ENCODE measurements around the gene BRAF.
A peak's percentile ranks its signal among the peaks of the same experiment; 100 is the strongest.
"Not testable (repeated sequence)": the region's sequence is repeated elsewhere in the genome, so short reads cannot be mapped to it uniquely, and the experiment has no call there.

The BRAF gene

DNA sequence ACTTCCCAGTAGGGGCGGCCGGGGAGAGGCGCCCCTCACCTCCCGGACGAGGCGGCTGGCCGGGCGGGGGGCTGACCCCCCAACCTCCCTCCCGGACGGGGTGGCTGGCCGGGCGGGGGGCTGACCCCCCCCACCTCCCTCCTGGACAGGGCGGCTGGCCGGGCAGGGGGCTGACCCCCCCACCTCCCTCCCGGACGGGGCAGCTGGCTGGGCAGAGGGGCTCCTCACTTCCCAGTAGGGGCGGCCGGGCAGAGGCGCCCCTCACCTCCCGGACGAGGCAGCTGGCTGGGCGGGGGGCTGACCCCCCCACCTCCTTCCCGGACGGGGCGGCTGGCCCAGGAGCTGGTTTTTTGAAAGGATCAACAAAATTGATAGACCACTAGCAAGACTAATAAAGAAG lies 161.6 kb downstream of the BRAF start:
- not testable (repeated sequence) for DNase-seq

DNA sequence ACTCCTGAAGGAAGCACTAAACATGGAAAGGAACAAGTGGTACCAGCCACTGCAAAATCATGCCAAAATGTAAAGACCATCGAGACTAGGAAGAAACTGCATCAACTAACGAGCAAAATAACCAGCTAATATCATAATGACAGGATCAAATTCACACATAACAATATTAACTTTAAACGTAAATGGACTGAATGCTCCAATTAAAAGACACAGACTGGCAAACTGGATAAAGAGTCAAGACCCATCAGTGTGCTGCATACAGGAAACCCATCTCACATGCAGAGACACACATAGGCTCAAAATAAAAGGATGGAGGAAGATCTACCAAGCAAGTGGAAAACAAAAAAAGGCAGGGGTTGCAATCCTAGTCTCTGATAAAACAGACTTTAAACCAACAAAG lies 163.4 kb downstream of the BRAF start:
- not testable (repeated sequence) for DNase-seq

DNA sequence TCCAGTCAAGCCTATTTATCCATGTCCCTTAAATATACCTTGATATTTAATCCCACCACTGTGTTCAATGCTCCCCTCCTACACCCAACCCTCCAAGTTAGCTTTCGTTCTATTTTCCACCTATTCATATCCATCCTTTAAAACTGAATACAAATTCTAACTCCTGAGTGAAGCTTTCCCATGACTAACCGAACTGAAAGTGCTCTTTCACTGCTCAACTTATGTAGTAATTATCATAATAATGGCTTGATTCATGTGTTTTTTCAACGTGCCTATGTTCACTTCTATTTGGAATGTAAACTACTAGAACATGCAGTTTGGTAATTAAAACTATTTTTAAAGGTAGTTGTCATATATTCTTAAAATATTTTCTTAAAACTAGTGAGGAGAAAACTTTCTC lies 170.2 kb downstream of the BRAF start:
- DNase-seq: no peak

DNA sequence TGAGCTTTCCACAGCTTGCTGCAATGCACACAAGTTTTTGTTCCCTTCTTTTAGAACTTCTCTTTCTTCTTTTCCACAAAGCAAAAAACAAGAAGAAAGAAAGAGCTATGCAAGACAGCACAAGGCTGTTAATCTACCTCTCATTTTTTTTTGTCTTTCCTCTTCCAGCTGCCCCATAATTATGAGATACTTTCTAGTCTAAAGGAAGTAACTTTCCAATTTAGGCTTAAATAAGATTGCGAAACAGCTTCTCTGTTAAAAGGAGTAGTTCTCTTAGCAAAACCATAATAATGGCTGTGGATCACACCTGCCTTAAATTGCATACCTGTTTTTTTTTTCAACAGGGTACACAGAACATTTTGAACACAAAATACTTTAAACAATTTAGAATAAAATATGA lies 172.2 kb downstream of the BRAF start:
- no peak for DNase-seq

DNA sequence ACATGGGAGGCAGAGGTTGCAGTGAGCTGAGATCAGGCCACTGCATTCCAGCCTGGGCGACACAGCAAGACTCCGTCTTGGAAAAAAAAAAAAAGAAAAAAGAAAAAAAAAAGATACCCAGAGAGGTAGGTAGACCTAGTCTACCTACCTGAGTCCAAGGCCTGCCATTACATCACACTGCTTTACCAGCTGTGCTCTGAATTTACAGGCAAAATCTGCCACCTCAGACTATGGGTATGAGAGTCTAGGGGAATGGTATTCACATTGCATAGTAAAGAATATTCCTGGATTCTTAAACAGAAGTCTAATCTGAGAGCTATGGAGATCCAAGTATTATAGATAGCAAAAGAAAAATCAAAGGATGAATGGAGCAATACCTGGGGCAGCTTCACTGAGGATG lies 178.0 kb downstream of the BRAF start:
- DNase-seq: no peak

DNA sequence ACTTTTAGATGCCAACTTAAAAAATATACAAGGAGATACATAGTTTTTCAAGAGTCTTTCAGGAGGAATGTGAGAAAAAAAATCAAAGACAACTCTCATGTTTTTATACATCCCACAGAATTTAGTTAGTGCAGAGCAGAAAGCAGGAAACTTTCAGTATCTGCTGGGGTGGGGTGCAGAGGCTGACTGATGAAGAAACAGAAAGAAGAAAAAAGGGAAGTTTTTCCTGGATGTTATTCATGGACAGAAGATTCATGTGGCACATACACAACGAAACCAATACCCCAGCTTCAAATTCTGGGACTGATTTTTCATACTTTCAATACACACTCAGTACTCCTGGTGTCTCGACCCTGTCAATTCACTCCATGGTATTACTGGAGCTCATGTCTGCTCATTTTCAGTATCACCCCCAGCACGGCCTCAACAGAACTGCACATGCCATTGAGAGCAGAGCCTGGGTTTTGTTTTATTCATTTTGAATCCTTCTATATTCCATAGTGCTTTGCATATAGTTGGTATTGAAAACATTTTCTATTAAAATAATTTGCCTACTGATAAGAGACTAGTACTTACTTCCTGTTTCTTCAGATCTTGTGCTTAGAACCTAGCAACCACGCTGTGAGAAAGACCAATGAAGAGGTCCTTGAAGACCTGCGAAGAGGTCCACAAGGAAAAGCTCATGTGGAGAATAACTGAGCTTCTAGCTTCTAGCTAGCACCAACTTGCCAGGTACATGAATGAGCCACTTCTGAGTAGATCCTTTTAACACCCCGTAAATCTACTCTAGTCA lies 179.3 kb downstream of the BRAF start:
- no peak for DNase-seq

DNA sequence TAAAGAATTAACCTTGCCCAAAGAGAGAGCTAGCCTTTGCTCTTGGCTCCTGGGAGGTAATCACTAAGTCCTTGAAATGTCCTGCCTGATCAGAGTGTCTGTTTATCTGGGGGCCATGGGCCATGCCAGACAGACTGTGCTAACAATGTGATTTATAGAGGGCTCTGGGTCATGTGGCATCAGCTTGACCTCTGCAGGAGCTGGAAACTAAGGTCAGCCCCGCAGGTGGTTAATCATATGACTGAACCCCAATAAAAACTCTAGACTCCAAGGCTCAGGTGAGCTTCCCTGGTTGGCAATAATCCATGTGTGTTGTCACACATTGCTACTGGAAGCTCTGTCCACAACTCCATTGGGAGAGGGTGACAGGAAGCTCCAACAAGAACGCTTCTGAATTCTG lies 180.7 kb downstream of the BRAF start:
- DNase-seq: no peak

DNA sequence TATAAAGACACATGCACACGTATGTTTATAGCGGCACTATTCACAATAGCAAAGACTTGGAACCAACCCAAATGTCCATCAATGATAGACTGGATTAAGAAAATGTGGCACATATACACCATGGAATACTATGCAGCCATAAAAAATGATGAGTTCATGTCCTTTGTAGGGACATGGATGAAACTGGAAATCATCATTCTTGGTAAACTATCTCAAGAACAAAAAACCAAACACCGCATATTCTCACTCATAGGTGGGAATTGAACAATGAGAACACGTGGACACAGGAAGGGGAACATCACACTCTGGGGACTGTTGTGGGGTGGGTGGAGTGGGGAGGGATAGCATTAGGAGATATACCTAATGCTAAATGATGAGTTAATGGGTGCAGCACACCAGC lies 181.5 kb downstream of the BRAF start:
- DNase-seq: not testable (repeated sequence)

DNA sequence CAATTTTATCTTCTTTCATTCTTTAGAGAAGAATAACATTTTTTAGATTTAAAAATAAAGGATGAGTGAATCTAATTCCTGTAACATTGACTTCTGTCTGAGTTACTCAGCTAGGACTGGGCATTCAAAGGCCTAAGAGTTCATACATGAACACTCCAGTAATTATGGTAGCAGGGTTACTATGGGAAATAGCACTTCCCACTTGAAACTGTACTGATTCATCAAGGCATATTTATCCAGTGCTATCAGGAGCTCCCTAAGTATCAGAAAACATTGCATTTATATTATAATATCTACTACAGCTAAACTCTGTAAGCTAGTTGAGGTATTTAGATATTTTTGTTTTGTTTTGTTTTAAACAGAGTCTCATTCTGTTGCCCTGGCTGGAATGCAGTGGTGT lies 186.4 kb downstream of the BRAF start:
- DNase-seq: no peak

DNA sequence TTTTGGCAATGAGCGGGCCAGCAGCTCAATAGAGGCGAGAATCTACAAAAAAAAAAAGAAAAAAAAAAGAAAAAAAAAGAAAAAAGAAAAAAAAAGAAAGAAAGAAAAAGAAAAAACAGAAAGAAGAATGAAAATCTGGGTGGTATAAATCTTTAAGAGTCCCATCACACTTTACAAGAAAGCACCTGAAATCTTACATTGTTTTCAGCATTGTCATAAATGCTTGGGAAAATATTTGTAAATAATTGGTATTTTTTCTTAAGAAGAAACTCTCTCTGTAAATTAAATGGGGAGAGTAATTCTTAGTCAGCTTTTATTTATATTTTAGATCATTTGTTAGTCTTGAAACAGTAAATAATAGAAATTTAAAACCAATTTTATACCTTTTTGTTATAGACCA lies 190.0 kb downstream of the BRAF start:
- no peak for DNase-seq

DNA sequence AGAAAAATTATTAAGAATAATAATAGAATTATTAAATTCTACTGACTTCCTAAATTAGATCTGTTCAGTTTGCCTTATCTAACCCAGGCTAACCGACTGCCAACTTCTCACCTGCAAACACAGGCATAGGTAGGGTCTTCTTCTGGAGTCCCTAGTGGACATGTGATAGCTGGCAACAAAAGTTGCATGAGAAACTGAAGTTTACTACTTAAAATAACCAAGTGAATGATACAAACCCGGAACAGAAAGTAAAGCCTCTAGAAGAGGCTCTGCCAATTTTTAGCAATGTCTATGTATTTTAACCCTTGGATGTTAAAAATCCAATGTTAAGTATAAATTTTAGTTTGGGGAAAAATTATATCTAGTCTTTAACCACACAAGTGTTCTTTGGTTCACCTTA lies 190.6 kb downstream of the BRAF start:
- no peak for DNase-seq

DNA sequence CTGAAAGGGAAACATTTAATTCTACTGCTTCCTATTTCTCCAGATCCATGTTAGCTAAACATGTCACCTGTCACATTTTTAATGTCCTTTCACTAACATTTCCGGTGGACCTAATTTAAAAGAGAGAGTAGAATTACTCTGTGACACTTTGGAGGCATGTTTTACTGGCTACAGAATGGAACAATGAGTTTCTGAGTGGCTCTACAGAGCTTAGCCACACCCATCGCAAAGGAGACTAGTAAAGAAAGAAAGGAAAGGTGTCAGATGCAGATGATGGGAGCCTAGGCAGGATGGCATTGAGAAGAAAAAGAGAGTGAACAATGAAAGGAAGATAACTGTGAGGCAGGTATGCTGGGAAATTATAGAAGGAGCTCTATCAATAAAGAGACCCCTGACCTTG lies 192.3 kb downstream of the BRAF start:
- DNase-seq: no peak

DNA sequence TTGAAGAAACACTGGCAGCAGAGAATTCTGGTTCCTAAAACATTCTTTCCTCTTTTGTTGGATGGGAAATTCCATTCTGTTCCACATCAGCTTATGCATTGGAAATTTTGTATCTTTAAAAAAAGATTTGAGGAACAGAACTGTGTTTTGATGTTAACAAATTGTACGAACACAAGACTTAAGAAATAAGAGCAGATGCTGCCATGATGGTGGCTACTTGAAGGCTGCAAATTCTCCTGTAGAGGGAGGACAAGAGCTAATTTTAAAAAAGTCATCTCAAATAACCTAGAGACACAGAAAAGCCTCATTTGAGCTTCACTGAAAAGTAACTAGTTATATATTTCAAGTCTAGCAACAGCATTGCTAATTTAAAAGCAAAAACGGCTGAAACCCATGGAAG lies 198.4 kb downstream of the BRAF start:
- DNase-seq: no peak

DNA sequence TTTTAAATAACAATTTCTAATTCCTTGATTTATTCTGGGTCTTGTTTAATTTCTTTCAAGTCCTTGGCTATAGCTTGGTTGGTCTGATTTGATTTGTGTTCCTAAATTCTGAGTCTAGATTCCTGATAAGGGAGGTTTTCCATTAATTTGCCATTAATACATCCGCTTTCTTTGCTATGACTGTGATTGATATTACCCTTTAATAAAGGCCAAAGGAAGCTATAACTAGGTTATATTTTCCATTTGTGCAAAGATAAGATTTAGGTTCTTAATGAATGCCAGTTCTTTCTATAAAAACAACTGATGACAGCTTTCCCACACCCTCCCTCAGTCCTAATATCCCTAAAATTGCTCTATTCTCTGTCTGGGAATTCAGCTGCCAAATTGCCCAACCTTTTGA lies 200.0 kb downstream of the BRAF start:
- no peak for DNase-seq

DNA sequence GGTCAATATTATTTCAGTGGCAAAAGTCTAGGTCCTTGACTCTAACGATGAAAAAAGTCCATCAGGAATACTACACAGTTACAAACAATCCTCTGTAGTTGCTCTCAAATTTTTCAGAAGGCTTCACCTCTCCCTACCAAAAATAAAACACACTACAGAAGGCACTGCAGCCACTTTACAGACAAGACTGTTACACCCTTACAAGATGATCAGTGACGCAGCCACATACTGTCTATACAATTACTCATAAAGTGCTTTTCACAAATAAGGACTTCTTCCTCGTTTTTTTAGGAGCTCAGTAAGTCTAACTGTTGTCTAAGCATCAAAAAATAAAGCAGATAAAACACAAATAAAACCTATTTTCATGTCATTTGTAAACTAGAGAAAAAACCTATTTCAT lies 201.2 kb downstream of the BRAF start:
- no peak for DNase-seq

DNA sequence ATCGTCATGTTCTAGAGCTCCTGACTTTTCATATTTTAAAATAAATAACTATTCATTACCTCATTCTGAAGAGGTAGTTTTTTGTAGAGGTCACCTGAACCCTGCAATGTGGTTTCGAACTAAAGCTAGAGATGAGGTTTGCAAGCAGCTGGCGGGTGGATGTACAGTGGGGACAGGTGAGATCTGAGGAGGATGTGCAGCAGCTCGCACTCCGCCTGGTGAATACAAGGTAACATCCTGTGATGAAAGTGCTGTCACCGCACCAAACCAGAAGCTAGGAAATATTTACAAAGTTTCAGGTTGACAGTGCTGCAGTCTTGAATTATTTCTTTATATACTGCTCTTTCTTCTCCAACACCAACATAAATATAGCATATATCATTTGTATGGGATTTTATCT lies 201.7 kb downstream of the BRAF start:
- DNase-seq: no peak

DNA sequence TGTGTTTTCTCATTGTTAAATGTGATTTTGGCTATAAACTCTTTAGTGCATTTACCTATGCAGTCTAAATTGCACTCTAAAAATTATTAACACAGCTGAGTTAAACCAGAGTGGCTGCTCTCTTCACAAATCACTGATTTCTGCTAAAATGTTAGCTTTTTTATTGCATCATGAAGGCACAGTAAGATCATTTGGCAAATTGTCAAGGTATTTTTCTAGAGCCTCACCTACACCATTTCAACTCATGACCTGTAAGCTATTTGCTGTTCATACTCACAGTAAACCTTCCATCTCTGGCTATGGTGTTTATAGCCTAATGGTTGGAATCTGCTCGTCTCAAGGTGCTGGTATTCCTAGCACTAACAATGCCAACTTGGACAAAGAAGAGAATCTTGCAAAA lies 202.5 kb downstream of the BRAF start:
- DNase-seq: no peak

DNA sequence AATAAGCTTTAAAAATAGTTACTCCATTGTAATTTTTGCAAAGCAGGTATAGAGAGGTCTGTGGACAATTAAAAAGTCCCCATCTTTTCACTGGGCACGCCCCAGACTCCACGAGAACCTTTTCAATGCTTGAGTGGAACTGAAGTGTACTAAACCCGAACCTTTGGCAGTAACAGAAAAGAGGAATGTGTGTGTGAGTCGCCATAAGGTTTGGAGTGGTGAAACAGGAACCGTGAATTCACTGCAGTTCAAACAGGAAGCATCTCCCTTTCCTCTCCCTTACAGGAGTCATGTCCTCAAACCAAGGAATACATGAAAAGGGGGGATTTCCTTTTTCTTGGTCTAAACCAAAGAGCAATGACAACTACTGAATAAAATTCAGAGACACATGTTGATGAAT lies 205.0 kb downstream of the BRAF start:
- peak; percentile 83 for DNase-seq

DNA sequence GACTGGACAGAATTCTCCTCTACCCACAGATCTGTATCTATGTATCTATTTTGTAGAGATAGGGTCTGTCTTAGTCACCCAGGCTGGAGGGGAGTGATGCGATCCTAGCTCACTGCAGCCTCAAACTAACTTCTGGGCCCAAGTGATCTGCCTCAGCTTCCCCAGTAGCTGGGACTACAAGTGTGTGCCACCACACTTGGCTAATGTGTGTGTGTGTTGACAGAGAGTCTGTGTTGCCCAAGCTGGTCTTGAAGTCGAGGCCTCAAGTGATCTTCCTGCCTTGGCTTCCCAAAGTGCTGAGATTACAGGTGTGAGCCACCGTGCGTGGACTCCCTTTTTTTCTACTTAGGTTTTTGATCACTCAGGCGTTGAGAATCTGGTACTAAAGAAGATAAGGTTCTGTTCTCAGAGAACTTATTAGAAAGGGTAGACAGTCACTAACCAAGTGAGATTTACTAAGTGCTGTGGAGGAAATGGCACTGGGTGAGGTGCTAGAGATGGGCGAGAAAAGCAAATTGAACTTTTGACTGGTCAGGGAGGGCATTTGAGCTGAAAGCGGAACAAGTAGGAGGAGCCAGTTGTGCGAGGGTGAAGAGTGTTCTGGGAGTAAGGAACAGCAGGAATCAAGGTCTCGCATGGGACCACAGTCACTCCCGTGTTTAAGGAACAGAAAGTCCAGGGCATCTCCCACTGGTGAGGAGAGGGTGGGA lies 210.2 kb downstream of the BRAF start:
- no peak for DNase-seq

DNA sequence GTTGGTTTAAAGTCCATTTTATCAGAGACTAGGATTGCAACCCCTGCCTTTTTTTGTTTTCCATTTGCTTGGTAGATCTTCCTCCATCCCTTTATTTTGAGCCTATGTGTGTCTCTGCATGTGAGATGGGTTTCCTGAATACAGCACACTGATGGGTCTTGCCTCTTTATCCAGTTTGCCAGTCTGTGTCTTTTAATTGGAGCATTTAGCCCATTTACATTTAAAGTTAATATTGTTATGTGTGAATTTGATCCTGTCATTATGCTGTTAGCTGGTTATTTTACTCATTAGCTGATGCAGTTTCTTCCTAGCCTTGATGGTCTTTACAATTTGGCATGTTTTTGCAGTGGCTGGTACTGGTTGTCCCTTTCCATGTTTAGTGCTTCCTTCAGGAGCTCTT lies 212.3 kb downstream of the BRAF start:
- not testable (repeated sequence) for DNase-seq

DNA sequence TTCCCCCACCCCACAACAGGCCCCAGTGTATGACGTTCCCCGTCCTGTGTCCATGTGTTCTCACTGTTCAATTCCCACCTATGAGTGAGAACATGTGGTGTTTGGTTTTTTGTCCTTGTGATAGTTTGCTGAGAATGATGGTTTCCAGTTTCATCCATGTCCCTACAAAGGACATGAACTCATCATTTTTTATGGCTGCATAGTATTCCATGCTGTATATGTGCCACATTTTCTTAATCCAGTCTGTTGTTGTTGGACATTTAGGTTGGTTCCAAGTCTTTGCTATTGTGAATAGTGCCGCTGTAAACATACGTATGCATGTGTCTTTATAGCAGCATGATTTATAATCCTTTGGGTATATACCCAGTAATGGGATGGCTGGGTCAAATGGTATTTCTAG lies 216.0 kb downstream of the BRAF start:
- DNase-seq: not testable (repeated sequence)

DNA sequence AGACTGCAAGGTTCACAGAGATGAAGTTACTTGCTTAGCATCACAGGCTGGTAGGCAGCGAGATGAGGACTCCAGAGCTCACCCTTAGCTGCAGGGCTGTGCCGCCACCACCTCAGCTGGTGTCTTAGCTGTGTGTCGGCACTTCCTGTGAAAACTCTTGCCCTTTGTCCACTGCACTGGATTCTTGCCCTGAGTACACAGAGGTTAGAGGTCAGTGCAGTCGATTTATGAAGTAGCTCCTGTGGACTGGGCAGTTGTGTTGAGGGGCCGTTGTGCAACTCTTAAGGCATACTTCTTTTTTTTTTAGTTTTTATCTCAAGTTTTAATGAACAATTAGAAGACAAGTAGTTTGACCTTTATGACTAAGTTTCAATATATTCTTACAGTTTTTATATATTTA lies 217.6 kb downstream of the BRAF start:
- DNase-seq: no peak

DNA sequence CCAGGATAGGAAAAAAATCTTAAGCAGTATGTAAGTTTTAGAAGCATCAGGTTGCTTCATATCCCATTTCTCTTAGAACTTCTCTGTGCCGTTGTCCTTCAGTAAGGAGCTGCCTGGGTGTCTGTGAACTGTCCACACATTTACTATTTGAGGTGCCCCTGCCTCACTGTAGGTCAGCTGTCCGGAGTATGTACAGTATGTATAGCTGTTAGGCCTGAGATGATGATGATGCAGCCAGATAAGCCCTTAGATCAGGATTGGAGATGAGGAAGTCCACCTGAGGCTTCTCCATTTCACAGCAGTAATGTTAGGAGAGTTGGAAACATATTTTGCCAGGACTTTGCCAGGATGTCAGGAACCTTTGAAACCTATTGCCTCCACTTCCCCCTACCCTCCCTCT lies 220.5 kb downstream of the BRAF start:
- no peak for DNase-seq

DNA sequence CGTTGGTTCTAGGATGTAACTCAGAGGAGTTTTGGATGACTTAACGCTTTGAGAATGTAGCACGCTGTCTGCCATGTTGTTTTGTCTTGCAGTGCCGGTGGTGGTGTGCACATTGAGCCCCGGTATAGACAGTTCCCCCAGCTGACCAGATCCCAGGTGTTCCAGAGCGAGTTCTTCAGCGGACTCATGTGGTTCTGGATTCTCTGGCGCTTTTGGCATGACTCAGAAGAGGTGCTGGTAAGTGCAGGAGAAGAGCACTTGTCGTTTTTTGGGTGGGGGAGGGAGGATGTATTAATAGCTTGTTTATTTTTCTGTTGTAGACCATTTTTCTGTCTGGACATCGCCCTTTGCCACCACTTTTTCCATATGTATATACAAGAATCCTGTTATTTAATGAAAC lies 222.0 kb downstream of the BRAF start:
- DNase-seq: no peak

DNA sequence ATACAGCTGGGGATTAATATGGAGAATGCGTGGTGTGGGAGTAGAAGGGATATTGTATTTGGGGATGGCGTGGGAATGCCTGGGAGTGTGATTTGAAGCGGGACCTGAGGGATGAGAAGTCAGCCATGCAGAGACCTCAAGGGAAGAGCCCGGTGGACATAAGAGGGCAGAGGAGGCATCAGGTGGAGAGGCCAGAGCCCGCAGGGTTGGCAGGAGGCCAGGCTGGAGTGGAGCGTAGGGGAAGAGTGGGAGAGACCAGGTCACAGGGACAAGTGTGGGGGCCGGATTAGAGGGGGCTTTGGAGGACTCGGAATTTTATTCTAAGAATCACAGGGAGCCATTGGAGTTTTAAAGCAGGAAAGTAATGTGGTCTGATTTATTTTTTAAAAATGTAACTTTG lies 226.3 kb downstream of the BRAF start:
- DNase-seq: peak; percentile 27
